ENCODE data around the gene LRRC1. TPM values are rescaled to one million over a fixed set of nuclear protein-coding genes. Genes with fewer than 3 reads are reported as not detected.
A peak's percentile ranks its signal among the peaks of the same experiment; 100 is the strongest.

Gene LRRC1
- total and polyA plus RNA-seq, 2 donors (not counting 3 experiments of a cell fraction or from before 2014, with no cell fraction given): 5.6 to 11.7 TPM

- POLR2A ChIA-PET: no interaction called here
- Histone ChIP-seq H3K27ac (ENCODE audit: insufficient read depth, low read depth, low read length) (no peak overlapping the region), H3K9me1 (replicated peaks; ENCODE audit: control insufficient read depth, extremely low read depth, insufficient read depth, low read length) (no peaks in the 10 kb centered on the region), H3K4me1 (ENCODE audit: control insufficient read depth, extremely low read depth, insufficient read depth, low read length) (no peaks in the 10 kb centered on the region), H4K20me1 (replicated peaks; ENCODE audit: control insufficient read depth, extremely low read depth, insufficient read depth, low read length) (no peaks in the 10 kb centered on the region), H3K79me2 (ENCODE audit: control insufficient read depth, insufficient read depth, low read length) (no peaks in the 10 kb centered on the region), H3K27me3 (ENCODE audit: control insufficient read depth in 2 of 2, insufficient read depth in 2 of 2, low read length in 2 of 2) (no peaks in the 10 kb centered on the region), H3K9ac (replicated peaks; ENCODE audit: extremely low read depth, insufficient read depth, low read length) (no peak overlapping the region), H3K9me3 (replicated peaks; ENCODE audit: control insufficient read depth, insufficient read depth, low read length) (no peaks in the 10 kb centered on the region), H3K4me3 (replicated peaks in 1 of 3; ENCODE audit: insufficient read depth in 1 of 3, low read depth in 1 of 3, low read length in 3 of 3) (no peak overlapping the region), H3K4me2 (ENCODE audit: insufficient read depth, low read length) (no peak overlapping the region), H2AFZ (ENCODE audit: low read depth, low read length) (no peak overlapping the region), H3K36me3 (ENCODE audit: control insufficient read depth in 2 of 2, extremely low read depth in 1 of 2, insufficient read depth in 2 of 2, low read length in 2 of 2) (no peaks in the 10 kb centered on the region)
- CTCF ChIA-PET: interaction anchor here (0.6 to 2.5 kb wide), 5 partner anchors 23 to 185 kb away, joined by 3 to 14 read pairs (median 3); no protein-coding TSS in a partner anchor
- no TSS peak for BruUV-seq (replicated peaks)
- TF ChIP-seq GATA2 (IDR thresholded peaks at IDR 0.05; ENCODE audit: insufficient read depth, insufficient read length, low read depth, low read length): no peak
- TF ChIP-seq MYC (IDR thresholded peaks at IDR 0.05; ENCODE audit: low read depth, low read length): no peak
- TF ChIP-seq EZH2 (IDR thresholded peaks at IDR 0.05; ENCODE audit: borderline replicate concordance, low read depth, low read length, severe bottlenecking): no peak
- no peak for TF ChIP-seq POLR2AphosphoS5 (IDR thresholded peaks at IDR 0.05; ENCODE audit: insufficient read depth, low read depth, low read length)
- TF ChIP-seq CTCF (IDR thresholded peaks at IDR 0.05; ENCODE audit: extremely low read depth in 1 of 2, insufficient read depth in 1 of 2, low read depth in 1 of 2, low read length in 2 of 2): no peak
- no peak for TF ChIP-seq POLR2A (IDR thresholded peaks at IDR 0.05; ENCODE audit: low read depth, low read length)
- no peak for TF ChIP-seq FOS (IDR thresholded peaks at IDR 0.05; ENCODE audit: borderline replicate concordance, insufficient read depth, low read length)
- no peak for TF ChIP-seq MAX (IDR thresholded peaks at IDR 0.05; ENCODE audit: insufficient read depth, insufficient read length)
- dilution Hi-C loops (cut with MboI; ENCODE audit: extremely low pct_ligation_motif_present, low sequenced_read_pairs) (no loop called here), intact Hi-C loops (cut with micrococcal nuclease) (no loop called here)
- FAIRE-seq (peak; percentile 31), DNase-seq (ENCODE audit: low read depth, low spot score) (no peak)
Observed at GRCh38 chr6:53770780-53771249, 24.0 kb upstream of the LRRC1 start.
